A549 (cell line): ENCODE data around the gene ANTXR1. TPM values are rescaled to one million over a fixed set of nuclear protein-coding genes. Genes with fewer than 3 reads are reported as not detected.

Experiments used
- ATAC-seq, 2 experiments: fragments of 200-7000 bp in 1 of 2; fragments of >200 bp in 1 of 2; cut with Nextera tagmentation in 1 of 2; cut with Tn5 transposase in 1 of 2; 3 replicates each; pipeline versions ENCODE4 v1.8.0 to v1.9.1; 2018 to 2020; ENCODE audit warnings: mild to moderate bottlenecking in 1 of 2, moderate library complexity in 1 of 2
- CTCF ChIA-PET: fragments of 300-600 bp; sonication (Branson Sonifier 250); formaldehyde crosslinking; extraction: SDS; loops from one replicate; lab custom pipeline; 2021; ENCODE audit warnings: antibody characterized with exemption, inconsistent platforms; lab: Yijun Ruan, JAX
- POLR2A ChIA-PET: fragments of 350-600 bp; formaldehyde crosslinking; extraction: SDS; loops from one replicate; lab custom pipeline; 2021; ENCODE audit warnings: antibody characterized with exemption, inconsistent platforms; lab: Yijun Ruan, JAX
- DNase-seq, 2 experiments: peaks; one replicate each; pipeline versions ENCODE4 v3.0.0 to v3.0.0-alpha.2; 2011 to 2016; ENCODE audit warnings: low read depth in 1 of 2, low spot score in 1 of 2
- FAIRE-seq: peaks from 2 replicates; lab custom pipeline; 2011; peaks lifted over from hg19 to GRCh38; lab: Jason Lieb, UNC
- H3K27ac ChIP-seq, 2 experiments: fragments of >200 bp; sonication (Bioruptor Twin); formaldehyde crosslinking; 3 replicates each; pipeline ENCODE4 v1.5.1; 2016 to 2017
- H3K4me1 ChIP-seq: fragments of >200 bp; sonication (Bioruptor Twin); formaldehyde crosslinking; 3 replicates; pipeline ENCODE4 v1.6.1; 2016
- H3K4me2 ChIP-seq: fragments of >200 bp; sonication (Bioruptor Twin); formaldehyde crosslinking; 3 replicates; pipeline ENCODE4 v1.6.1; 2016
- H3K4me3 ChIP-seq: fragments of >200 bp; sonication (Bioruptor Twin); formaldehyde crosslinking; 3 replicates; pipeline ENCODE4 v1.5.1; 2016
- H3K9me3 ChIP-seq: fragments of >200 bp; sonication (Bioruptor Twin); formaldehyde crosslinking; 3 replicates; pipeline ENCODE4 v1.6.1; 2016
- CBX8 ChIP-seq: fragments of 200-600 bp; sonication (generic); IDR thresholded peaks from 2 replicates; pipeline ENCODE4 v1.6.1; 2016
- FOSB ChIP-seq: fragments of 250-450 bp; sonication (Bioruptor Pico); IDR thresholded peaks from 2 replicates; pipeline ENCODE4 v1.5.0; 2020; ENCODE audit warnings: mild to moderate bottlenecking, moderate library complexity
- FOSL2 ChIP-seq, 2 experiments: fragments of 450-650 bp in 1 of 2; fragments of >200 bp in 1 of 2; sonication (Bioruptor Twin) in 1 of 2; formaldehyde crosslinking; IDR thresholded peaks; 2 replicates each; pipeline versions ENCODE4 v1.5.0 to v1.6.1; 2016 to 2020; ENCODE audit warnings: mild to moderate bottlenecking in 1 of 2, moderate library complexity in 1 of 2
- GATA3 ChIP-seq: IDR thresholded peaks from 2 replicates; pipeline ENCODE4 v1.6.1; 2012; ENCODE audit warnings: borderline replicate concordance
- HDAC2 ChIP-seq: fragments of 200-600 bp; sonication (generic); IDR thresholded peaks from 2 replicates; pipeline ENCODE4 v1.6.1; 2016
- HES2 ChIP-seq: fragments of >200 bp; sonication (Bioruptor Twin); formaldehyde crosslinking; IDR thresholded peaks from 2 replicates; pipeline ENCODE4 v1.6.1; 2016
- HOXA7 ChIP-seq: fragments of 250-450 bp; sonication (Bioruptor Pico); IDR thresholded peaks from 2 replicates; pipeline ENCODE4 v1.5.0; 2020; ENCODE audit warnings: mild to moderate bottlenecking, moderate library complexity
- HOXB5 ChIP-seq: fragments of 250-450 bp; sonication (Bioruptor Pico); IDR thresholded peaks from 2 replicates; pipeline ENCODE4 v1.5.0; 2020; ENCODE audit warnings: mild to moderate bottlenecking, moderate library complexity
- MAFK ChIP-seq: fragments of 450-650 bp; IDR thresholded peaks from 2 replicates; pipeline ENCODE4 v1.6.1; 2014; ENCODE audit not compliant: partially characterized antibody
- MAZ ChIP-seq: fragments of 150-350 bp; IDR thresholded peaks from 2 replicates; pipeline ENCODE4 v1.6.1; 2014; ENCODE audit warnings: antibody characterized with exemption, low read depth, low read length, borderline replicate concordance
- NPAS2 ChIP-seq: fragments of 250-450 bp; sonication (Bioruptor Pico); IDR thresholded peaks from 2 replicates; pipeline ENCODE4 v1.8.0; 2022; ENCODE audit warnings: mild to moderate bottlenecking, moderate library complexity, borderline replicate concordance
- NR3C1 ChIP-seq: fragments of >200 bp; sonication (Bioruptor Twin); formaldehyde crosslinking; IDR thresholded peaks from 3 replicates; pipeline ENCODE4 v1.6.1; 2017
- RFX5 ChIP-seq: fragments of 450-650 bp; IDR thresholded peaks from 2 replicates; pipeline ENCODE4 v1.7.1; 2014; ENCODE audit warnings: antibody characterized with exemption, mild to moderate bottlenecking, moderate library complexity
- RNF2 ChIP-seq: fragments of 200-600 bp; sonication (generic); IDR thresholded peaks from 2 replicates; pipeline ENCODE4 v1.6.1; 2016; ENCODE audit warnings: low read depth, mild to moderate bottlenecking, antibody characterized with exemption, moderate library complexity, borderline replicate concordance
- SREBF2 ChIP-seq: fragments of 450-650 bp; IDR thresholded peaks from 2 replicates; pipeline ENCODE4 v1.6.1; 2014; ENCODE audit warnings: mild to moderate bottlenecking, moderate library complexity
- TFCP2L1 ChIP-seq: fragments of 250-450 bp; sonication (Bioruptor Pico); IDR thresholded peaks from 2 replicates; pipeline ENCODE4 v1.5.0; 2021; ENCODE audit warnings: mild to moderate bottlenecking
- WGBS: methylation state at CpG from one replicate; pipeline ENCODE4 v1.1.6; 2017; ENCODE audit errors: missing lambda C conversion rate; 5-methylcytosine and 5-hydroxymethylcytosine counted together
- polyA plus RNA-seq, 4 experiments: library from polyadenylated mRNA; depleted of rRNA in 3 of 4; stranded (reverse); fragments of >200 nt; fragmentation: RNase III in 1 of 4; extraction: RNeasy Plus Mini Kit Qiagen cat#74134 plus additional on column Dnase treatment in 1 of 4; gene quantifications; 2 replicates in 3 of 4; 3 replicates in 1 of 4; pipeline ENCODE4 v1.2.3, GENCODE V29; 2011 to 2017
- TF ChIP-seq, protein P1 (sequence below): fragments of >200 bp; sonication (Bioruptor Twin); formaldehyde crosslinking; IDR thresholded peaks from 3 replicates; pipeline ENCODE4 v1.6.1; 2016
- TF ChIP-seq, protein P2 (sequence below): fragments of 200-600 bp; sonication (generic); IDR thresholded peaks from 2 replicates; pipeline ENCODE4 v1.6.1; 2016; ENCODE audit warnings: antibody characterized with exemption, mild to moderate bottlenecking, moderate library complexity

Gene ANTXR1
- polyA plus RNA-seq, 2 of the 4 experiments (the other 2 are of a cell fraction): 161 to 194 TPM

GRCh38 chr2:69241664-69242514, 228.9 kb downstream of the ANTXR1 start:
- Histone ChIP-seq H3K4me1 (peaks cover 2% of the 10 kb centered on the region; the same call in 1 of the 3 replicates), H3K27ac (peak overlapping the region in 1 of 2 experiments; percentile 11; a peak in 1 of 6 replicates), H3K4me3 (no peak overlapping the region), H3K9me3 (no peaks in the 10 kb centered on the region), H3K4me2 (no peak overlapping the region)
- FAIRE-seq (no peak), ATAC-seq (no peak; a peak in 1 of 6 replicates), DNase-seq (no peak)
- ChIA-PET POLR2A (interaction anchor here (1.2 kb wide), 1 partner anchor 54 kb away, joined by 10 read pairs; no protein-coding TSS in a partner anchor), CTCF (interaction anchor here (1.2 to 3.5 kb wide), 2 partner anchors 64 kb away, joined by 3 to 24 read pairs; no protein-coding TSS in a partner anchor)
- TF ChIP-seq GATA3 (no peak), NPAS2 (no peak), SREBF2 (no peak), RNF2 (no peak), MAFK (no peak), FOSL2 (IDR thresholded peaks at IDR 0.05) (no peak), FOSL2 (CRISPR knock-in tag; IDR thresholded peaks at IDR 0.05) (no peak), TFCP2L1 (CRISPR knock-in tag) (no peak), NR3C1 (no peak)
- TF ChIP-seq, protein P1, sequence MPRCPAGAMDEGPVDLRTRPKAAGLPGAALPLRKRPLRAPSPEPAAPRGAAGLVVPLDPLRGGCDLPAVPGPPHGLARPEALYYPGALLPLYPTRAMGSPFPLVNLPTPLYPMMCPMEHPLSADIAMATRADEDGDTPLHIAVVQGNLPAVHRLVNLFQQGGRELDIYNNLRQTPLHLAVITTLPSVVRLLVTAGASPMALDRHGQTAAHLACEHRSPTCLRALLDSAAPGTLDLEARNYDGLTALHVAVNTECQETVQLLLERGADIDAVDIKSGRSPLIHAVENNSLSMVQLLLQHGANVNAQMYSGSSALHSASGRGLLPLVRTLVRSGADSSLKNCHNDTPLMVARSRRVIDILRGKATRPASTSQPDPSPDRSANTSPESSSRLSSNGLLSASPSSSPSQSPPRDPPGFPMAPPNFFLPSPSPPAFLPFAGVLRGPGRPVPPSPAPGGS: no peak
- 91% methylated on average over 9 of the region's 9 CpGs for WGBS

DNA sequence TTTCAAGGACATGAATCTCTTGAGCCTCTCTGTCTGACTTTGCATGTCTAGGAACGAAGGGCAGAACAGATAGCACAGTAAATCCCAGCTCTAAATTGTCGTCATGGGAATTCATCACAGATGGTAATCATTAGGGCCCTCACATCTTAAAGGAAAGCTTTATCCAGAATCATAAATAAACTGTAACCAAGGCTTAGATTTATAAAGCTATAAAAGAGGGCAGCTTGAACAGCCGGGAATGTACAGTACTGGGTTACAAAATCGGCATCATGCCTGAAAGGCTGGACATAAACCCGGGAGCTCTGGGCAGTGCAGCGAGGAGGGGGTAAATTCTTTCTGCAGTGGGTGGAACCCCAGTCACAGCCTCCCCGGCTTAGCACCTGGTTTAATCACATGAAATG, 229.7 kb downstream of the ANTXR1 start:
- no peak for ATAC-seq
- POLR2A ChIA-PET: no interaction called here

More for the DNA sequence above, 229.7 kb downstream of the ANTXR1 start:
- Histone ChIP-seq H3K27ac (peak overlapping the region in 1 of 2 experiments; percentile 49; a peak in 1 of 6 replicates), H3K9me3 (no peaks in the 10 kb centered on the region), H3K4me3 (no peak overlapping the region), H3K4me2 (no peak overlapping the region), H3K4me1 (peaks cover 8% of the 10 kb centered on the region)
- FAIRE-seq (no peak), DNase-seq (no peak)
- TF ChIP-seq HOXB5: no peak
- TF ChIP-seq CBX8: no peak
- no peak for TF ChIP-seq HOXA7 (CRISPR knock-in tag)
- no peak for TF ChIP-seq FOSL2 (IDR thresholded peaks at IDR 0.05)
- no peak for TF ChIP-seq FOSL2 (CRISPR knock-in tag; IDR thresholded peaks at IDR 0.05)
- no peak for TF ChIP-seq RFX5
- TF ChIP-seq FOSB: no peak
- TF ChIP-seq HES2: no peak
- TF ChIP-seq MAZ: no peak
- TF ChIP-seq, protein P2, sequence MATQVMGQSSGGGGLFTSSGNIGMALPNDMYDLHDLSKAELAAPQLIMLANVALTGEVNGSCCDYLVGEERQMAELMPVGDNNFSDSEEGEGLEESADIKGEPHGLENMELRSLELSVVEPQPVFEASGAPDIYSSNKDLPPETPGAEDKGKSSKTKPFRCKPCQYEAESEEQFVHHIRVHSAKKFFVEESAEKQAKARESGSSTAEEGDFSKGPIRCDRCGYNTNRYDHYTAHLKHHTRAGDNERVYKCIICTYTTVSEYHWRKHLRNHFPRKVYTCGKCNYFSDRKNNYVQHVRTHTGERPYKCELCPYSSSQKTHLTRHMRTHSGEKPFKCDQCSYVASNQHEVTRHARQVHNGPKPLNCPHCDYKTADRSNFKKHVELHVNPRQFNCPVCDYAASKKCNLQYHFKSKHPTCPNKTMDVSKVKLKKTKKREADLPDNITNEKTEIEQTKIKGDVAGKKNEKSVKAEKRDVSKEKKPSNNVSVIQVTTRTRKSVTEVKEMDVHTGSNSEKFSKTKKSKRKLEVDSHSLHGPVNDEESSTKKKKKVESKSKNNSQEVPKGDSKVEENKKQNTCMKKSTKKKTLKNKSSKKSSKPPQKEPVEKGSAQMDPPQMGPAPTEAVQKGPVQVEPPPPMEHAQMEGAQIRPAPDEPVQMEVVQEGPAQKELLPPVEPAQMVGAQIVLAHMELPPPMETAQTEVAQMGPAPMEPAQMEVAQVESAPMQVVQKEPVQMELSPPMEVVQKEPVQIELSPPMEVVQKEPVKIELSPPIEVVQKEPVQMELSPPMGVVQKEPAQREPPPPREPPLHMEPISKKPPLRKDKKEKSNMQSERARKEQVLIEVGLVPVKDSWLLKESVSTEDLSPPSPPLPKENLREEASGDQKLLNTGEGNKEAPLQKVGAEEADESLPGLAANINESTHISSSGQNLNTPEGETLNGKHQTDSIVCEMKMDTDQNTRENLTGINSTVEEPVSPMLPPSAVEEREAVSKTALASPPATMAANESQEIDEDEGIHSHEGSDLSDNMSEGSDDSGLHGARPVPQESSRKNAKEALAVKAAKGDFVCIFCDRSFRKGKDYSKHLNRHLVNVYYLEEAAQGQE: no peak
- no peak for TF ChIP-seq HDAC2
- TF ChIP-seq, protein P1: no peak
- 90% methylated on average over 7 of the region's 7 CpGs for WGBS
- CTCF ChIA-PET: interaction anchor here (1.1 to 3.5 kb wide), 3 partner anchors 64 to 230 kb away, joined by 3 to 24 read pairs (median 3); partner anchors contain the start of gene ANTXR1
